Measurements from ENCODE around the gene RINL.
A peak's percentile ranks its signal among the peaks of the same experiment; 100 is the strongest.
"Not testable (repeated sequence)": the region's sequence is repeated elsewhere in the genome, so short reads cannot be mapped to it uniquely, and the experiment has no call there.

The RINL gene

DNA sequence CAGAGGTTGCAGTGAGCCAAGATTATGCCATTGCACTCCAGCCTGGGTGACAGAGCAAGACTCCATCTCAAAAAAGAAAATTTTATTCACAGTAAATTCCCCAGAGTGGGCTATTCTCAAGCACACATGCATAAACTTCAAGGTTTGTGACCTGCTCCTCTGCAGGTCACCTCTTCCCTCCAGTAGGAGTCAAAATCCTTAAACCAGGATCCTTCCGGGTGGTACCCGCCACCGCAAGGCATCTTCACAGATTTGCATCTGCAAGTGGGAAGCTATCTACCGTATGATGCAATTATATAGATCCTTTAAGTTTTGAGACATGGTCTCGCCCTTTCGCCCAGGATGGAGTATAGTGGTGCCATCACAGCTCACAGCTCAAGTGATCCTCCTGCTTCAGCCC, 43.5 kb downstream of the RINL start:
- no peak for DNase-seq (ENCODE audit: low spot score)

DNA sequence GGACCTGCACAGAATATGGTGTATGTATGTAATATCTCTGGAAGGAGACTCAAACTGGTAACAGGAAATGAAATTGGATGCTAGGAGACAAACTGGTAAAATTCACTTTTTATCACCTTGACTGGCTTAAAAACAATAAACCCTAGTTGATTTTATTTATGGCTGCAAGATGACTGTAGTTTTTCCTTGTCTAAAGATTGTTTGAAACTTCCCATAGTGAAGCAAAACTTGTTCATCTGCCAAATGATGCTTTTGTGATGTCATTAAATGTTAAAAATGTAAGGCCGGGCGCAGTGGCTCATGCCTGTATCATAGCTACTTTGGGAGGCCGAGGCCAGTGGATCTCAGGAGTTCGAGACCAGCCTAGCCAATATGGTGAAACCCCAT, 44.0 kb downstream of the RINL start:
- DNase-seq (ENCODE audit: low spot score), result no peak

DNA sequence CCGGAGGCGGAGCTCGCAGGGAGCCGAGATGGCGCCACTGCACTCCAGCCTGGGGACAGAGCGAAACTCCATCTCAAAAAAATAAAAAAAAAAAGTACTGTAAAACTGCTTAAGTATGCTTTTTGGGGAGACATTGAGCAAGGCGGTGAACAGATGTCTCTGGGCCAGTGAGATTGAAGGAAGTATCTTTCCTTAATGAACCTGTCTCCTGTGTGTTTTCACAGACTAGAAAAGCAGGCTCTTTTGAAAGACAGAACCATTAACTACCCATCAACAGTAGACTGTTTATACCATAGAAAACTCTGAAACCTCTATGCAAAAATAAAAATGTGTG, 45.0 kb downstream of the RINL start:
- DNase-seq (ENCODE audit: low spot score), result no peak

DNA sequence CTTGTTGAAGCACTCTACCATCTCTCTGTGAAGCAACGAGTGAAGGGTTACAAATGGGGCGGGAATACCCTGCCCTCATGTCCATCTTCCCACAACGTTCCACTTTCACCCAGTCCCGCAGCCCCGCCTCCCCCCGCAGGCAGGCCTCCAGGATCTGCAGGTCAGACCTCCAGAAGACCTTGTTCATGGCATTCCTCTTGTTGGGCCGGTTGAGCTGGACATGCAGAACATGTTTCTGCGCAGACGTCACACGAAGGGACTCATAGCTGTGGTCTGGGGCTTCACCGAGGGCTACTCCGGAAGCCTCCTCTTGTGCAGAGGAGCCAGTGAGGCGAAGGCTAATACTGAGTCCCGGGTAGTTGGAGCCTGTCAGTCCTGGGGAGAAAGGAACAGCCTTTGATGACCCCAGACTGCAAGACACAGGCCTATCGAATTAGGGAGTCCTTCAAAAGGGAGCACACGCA, 46.9 kb downstream of the RINL start:
- DNase-seq (ENCODE audit: low spot score), result peak; percentile 84

DNA sequence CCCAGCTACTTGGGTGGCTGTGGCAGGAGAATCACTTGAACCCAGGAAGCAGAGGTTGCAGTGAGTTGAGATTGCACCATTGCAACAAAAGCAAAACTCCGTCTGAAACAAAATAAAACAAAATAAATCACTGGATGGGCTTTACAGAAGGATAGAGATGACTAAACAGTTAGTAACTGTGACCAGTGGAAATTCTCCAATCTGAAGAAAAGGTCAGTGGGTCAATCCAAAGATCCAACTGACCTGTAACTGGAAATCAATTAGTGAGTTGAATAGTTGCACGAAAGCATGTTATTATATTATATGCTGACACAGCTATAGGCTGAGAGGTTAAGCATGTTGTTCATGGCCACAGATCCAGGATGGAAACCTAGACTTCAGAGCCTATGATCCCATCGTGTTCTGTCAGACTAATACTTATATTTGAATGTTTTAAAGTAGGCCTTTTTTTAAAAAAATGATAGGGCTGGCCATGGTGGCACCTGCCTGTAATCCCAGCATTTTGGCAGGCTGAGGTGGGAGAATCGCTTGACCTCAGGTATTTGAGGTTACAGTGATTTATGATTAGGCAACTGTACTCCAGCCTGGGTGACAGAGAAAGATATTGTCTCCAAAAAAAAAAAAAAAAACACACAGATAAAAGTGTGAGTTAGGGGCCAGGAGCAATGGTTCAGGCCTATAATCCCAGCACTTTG, 47.9 kb downstream of the RINL start:
- no peak for DNase-seq (ENCODE audit: low spot score)

DNA sequence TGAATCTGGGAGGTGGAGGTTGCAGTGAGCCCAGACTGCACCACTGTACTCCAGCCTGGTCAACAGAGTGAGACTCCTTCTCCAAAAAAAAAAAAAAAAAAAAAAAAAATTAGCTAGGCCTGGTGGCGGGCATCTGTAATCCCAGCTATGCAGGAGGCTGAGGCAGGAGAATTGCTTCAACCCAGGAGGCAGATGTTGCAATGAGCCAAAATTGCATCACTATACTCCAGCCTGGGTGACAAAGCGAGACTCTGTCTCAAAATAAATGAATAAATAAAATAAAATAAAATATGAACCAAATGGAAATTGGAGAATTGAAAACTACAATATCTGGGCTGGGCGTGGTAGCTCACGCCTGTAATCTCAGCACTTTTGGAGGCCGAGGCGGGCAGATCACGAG, 48.9 kb downstream of the RINL start:
- not testable (repeated sequence) for DNase-seq (ENCODE audit: low spot score)

DNA sequence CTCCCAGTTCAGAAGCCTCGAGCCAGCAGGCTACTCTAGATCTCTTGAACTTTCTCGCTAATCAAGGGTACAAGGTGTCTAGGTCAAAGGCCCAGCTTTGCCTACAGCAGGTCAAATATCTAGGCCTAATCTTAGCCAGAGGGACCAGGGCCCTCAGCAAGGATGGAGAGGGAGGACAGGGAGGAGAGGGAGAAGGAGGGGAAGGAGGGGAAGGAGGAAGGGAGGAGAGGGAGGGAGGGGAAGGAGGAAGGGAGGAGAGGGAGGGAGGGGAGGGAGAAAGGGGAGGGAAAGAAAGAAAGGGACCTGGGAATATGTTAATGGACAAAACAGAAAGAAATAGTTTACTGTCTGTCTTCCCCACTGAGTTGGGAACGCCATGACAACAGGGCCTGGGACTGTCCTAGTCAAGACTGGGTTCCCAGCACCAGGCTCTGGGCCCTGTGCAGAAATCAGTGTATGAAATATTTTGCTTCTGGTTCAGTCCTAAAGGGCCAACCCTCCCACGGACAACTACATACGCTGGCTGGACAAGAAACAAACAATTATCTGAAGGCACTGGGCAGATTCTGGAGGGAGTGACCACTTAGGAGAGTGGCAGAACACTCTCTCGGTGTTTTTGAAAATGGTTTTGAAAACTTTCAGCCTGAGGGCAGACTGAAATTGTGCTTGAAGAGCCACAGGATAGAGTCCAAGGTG, 51.1 kb downstream of the RINL start:
- DNase-seq (ENCODE audit: low spot score), result no peak

DNA sequence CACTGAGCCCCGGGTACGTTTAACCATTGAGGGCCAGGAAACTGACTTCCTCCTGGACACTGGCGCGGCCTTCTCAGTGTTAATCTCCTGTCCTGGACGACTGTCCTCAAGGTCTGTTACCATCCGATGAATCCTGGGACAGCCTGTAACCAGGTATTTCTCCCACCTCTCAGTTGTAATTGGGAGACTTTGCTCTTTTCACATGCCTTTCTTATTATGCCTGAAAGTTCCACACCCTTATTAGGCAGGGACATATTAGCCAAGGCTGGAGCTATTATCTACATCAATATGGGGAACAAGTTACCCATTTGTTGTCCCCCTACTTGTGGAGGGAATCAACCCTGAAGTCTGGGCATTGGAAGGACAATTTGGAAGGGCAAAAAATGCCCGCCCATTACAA, 52.1 kb downstream of the RINL start:
- DNase-seq (ENCODE audit: low spot score), result not testable (repeated sequence)

DNA sequence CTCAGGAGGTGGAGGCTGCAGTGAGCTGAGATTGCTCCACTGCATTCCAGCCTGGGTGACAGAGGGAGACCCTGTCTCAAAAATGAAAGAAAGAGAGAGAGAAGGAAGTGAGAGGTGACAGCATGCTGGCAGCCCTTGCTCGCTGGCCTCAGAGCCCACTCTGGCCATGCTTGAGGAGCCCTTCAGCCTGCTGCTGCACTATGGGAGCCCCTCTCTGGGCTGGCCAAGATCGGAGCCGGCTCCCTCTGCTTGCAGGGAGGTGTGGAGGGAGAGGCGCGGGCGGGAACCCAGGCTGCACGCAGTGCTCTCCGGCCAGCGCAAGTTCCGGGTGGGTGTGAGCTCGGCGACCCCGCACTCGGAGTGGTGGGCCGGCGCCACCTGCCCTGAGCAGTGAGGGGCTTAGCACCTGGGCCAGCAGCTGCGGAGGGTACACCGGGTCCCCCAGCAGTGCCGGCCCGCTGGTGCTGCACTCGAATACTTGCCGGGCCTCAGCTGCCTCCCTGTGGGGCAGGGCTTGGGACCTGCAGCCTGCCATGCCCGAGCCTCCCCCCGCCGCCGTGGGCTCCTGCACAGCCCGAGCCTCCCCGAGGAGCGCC, 56.7 kb downstream of the RINL start:
- not testable (repeated sequence) for DNase-seq (ENCODE audit: low spot score)

DNA sequence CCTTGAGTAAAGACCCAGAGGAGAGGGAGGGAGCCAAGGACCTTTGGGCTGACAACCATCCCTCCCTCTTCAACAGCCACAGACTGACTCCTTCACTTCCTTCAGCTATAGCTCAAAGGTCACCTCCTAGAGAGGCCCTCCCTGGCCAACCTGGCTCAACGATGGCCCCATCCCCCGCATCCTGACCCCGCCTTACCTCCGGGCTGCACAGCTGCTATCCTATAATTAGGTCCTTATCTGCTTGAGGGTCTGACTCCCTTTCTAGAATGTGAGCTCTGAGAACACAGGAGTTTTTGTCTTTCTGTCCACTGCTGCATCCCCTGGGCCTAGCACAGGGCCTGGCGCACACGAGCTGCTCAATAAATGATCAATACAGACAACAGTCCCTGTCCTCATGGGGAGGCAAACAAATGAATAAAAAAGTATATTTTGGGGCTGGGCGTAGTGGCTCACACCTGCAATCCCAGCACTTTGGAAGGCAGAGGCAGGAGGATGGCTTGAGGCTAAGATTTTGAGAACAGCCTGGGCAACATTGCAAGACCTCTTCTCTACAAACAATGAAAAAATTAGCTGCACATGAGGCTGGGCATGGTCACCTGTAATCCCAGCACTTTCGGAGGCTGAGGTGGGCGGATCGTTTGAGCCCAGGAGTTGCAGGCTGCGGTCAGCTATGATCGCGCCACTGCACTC, 58.7 kb downstream of the RINL start:
- DNase-seq (ENCODE audit: low spot score), result no peak
